Muscle layer of colon (tissue), 2 donors: ENCODE measurements around the gene TSR1.
"Not testable (repeated sequence)": the region's sequence is repeated elsewhere in the genome, so short reads cannot be mapped to it uniquely, and the experiment has no call there.

Experiments used
- H3K27ac ChIP-seq: one replicate; pipeline ENCODE4 v1.7.0; 2013; ENCODE audit warnings: low read depth, mild to moderate bottlenecking, low read length, moderate library complexity
- H3K27me3 ChIP-seq, 2 donors: one replicate each; pipeline ENCODE4 v1.7.0; 2013; ENCODE audit warnings: low read length in 2 of 2, mild to moderate bottlenecking in 2 of 2; ENCODE audit not compliant: insufficient read depth in 2 of 2, control insufficient read depth in 1 of 2
- H3K36me3 ChIP-seq: one replicate; pipeline ENCODE4 v1.7.0; 2013; ENCODE audit warnings: mild to moderate bottlenecking, low read length; ENCODE audit not compliant: insufficient read depth
- H3K4me1 ChIP-seq: one replicate; pipeline ENCODE4 v1.7.0; 2013; ENCODE audit warnings: mild to moderate bottlenecking, low read length; ENCODE audit not compliant: insufficient read depth
- H3K4me3 ChIP-seq, 2 donors: one replicate each; pipeline ENCODE4 v1.7.0; 2013; ENCODE audit warnings: low read length in 2 of 2, low read depth in 1 of 2, mild to moderate bottlenecking in 1 of 2, moderate library complexity in 1 of 2
- H3K9ac ChIP-seq: one replicate; pipeline ENCODE4 v1.7.0; 2013; ENCODE audit warnings: low read length
- H3K9me3 ChIP-seq: one replicate; pipeline ENCODE4 v1.7.0; 2013; ENCODE audit warnings: mild to moderate bottlenecking, low read length
- donor health status: abdominal sarcoma.
- donor health status: Adenocarcinoma of cecum.

Gene TSR1

GRCh38 chr17:2323629-2324314 lies 12.5 kb downstream of the TSR1 start:
- no peak overlapping the region for H3K27ac ChIP-seq
- peaks cover 40% of the 10 kb centered on the region for H3K36me3 ChIP-seq
- H3K27me3 ChIP-seq = no peaks in the 10 kb centered on the region
- no peaks in the 10 kb centered on the region for H3K9me3 ChIP-seq
- no peaks in the 10 kb centered on the region for H3K4me1 ChIP-seq
- no peak overlapping the region for H3K4me3 ChIP-seq
- no peak overlapping the region for H3K9ac ChIP-seq

GRCh38 chr17:2321399-2321798 lies 14.9 kb downstream of the TSR1 start:
- Histone ChIP-seq H3K27me3 (no peaks in the 10 kb centered on the region), H3K9me3 (no peaks in the 10 kb centered on the region), H3K4me3 (no peak overlapping the region), H3K27ac (no peak overlapping the region), H3K9ac (no peak overlapping the region), H3K4me1 (no peaks in the 10 kb centered on the region), H3K36me3 (peaks cover 34% of the 10 kb centered on the region)

GRCh38 chr17:2319051-2319450 lies 17.2 kb downstream of the TSR1 start:
- Histone ChIP-seq H3K9ac (no peak overlapping the region), H3K27me3 (no peaks in the 10 kb centered on the region), H3K4me1 (no peaks in the 10 kb centered on the region), H3K36me3 (peaks cover 13% of the 10 kb centered on the region), H3K27ac (no peak overlapping the region), H3K9me3 (no peaks in the 10 kb centered on the region), H3K4me3 (no peak overlapping the region)

GRCh38 chr17:2317796-2318195 lies 18.5 kb downstream of the TSR1 start:
- no peak overlapping the region for H3K9ac ChIP-seq
- H3K36me3 ChIP-seq = peaks cover under 1% of the 10 kb centered on the region
- H3K9me3 ChIP-seq = no peaks in the 10 kb centered on the region
- H3K27ac ChIP-seq = no peak overlapping the region
- H3K4me3 ChIP-seq = no peak overlapping the region
- no peaks in the 10 kb centered on the region for H3K27me3 ChIP-seq
- no peaks in the 10 kb centered on the region for H3K4me1 ChIP-seq

- not testable (repeated sequence) for H3K27me3 ChIP-seq, H3K36me3 ChIP-seq
Measured at GRCh38 chr17:2316916-2317205, 19.4 kb downstream of the TSR1 start.

GRCh38 chr17:2312736-2313135 lies 23.5 kb downstream of the TSR1 start:
- Histone ChIP-seq H3K9me3 (no peaks in the 10 kb centered on the region), H3K4me1 (no peaks in the 10 kb centered on the region), H3K27me3 (no peaks in the 10 kb centered on the region), H3K9ac (no peak overlapping the region), H3K27ac (no peak overlapping the region), H3K4me3 (no peak overlapping the region), H3K36me3 (no peaks in the 10 kb centered on the region)

More at GRCh38 chr17:2316916-2317205, 19.4 kb downstream of the TSR1 start:
- not testable (repeated sequence) for H3K4me3 ChIP-seq, H3K9me3 ChIP-seq, H3K4me1 ChIP-seq, H3K27ac ChIP-seq, H3K9ac ChIP-seq

GRCh38 chr17:2309338-2310154 lies 26.7 kb downstream of the TSR1 start:
- Histone ChIP-seq H3K4me3 (no peak overlapping the region), H3K27ac (no peak overlapping the region), H3K9ac (no peak overlapping the region)

GRCh38 chr17:2304931-2305330 lies 31.3 kb downstream of the TSR1 start:
- Histone ChIP-seq H3K27me3 (no peaks in the 10 kb centered on the region), H3K4me3 (no peak overlapping the region), H3K9me3 (no peaks in the 10 kb centered on the region), H3K9ac (no peak overlapping the region), H3K4me1 (peaks cover 18% of the 10 kb centered on the region), H3K36me3 (peaks cover 4% of the 10 kb centered on the region), H3K27ac (no peak overlapping the region)

More at GRCh38 chr17:2309338-2310154, 26.7 kb downstream of the TSR1 start:
- Histone ChIP-seq H3K27me3 (no peaks in the 10 kb centered on the region), H3K36me3 (no peaks in the 10 kb centered on the region), H3K4me1 (no peaks in the 10 kb centered on the region), H3K9me3 (no peaks in the 10 kb centered on the region)

- H3K36me3 ChIP-seq = peaks cover 17% of the 10 kb centered on the region
- H3K4me1 ChIP-seq = peaks cover 18% of the 10 kb centered on the region
- H3K27me3 ChIP-seq = no peaks in the 10 kb centered on the region
- peak within 1 kb of the TSS; percentile 78 to 93 for H3K4me3 ChIP-seq
- peak within 1 kb of the TSS; percentile 86 for H3K9ac ChIP-seq
- peak within 1 kb of the TSS; percentile 84 for H3K27ac ChIP-seq
- no peaks in the 10 kb centered on the region for H3K9me3 ChIP-seq
Measured at GRCh38 chr17:2303204-2304188, 32.8 kb downstream of the TSR1 start, which contains the start of the genes SMG6 and SRR. TSS of gene SMG6 (minus strand) at chr17:2303785. CDS start at chr17:2303720, 65 bp downstream. TSS of gene SRR (plus strand) at chr17:2303950. CDS start at chr17:2315561, 11,611 bp downstream.

GRCh38 chr17:2302778-2303203 lies 33.5 kb downstream of the TSR1 start:
- peak overlapping the region; percentile 86 for H3K9ac ChIP-seq
- H3K36me3 ChIP-seq = peaks cover 22% of the 10 kb centered on the region
- H3K4me1 ChIP-seq = peaks cover 18% of the 10 kb centered on the region
- no peaks in the 10 kb centered on the region for H3K27me3 ChIP-seq
- peak overlapping the region; percentile 78 to 93 for H3K4me3 ChIP-seq
- H3K27ac ChIP-seq = peak overlapping the region; percentile 84
- H3K9me3 ChIP-seq = no peaks in the 10 kb centered on the region

GRCh38 chr17:2299756-2300155 lies 36.5 kb downstream of the TSR1 start:
- Histone ChIP-seq H3K27me3 (no peaks in the 10 kb centered on the region), H3K9me3 (no peaks in the 10 kb centered on the region), H3K4me1 (peaks cover 18% of the 10 kb centered on the region), H3K4me3 (no peak overlapping the region), H3K9ac (no peak overlapping the region), H3K36me3 (peaks cover 50% of the 10 kb centered on the region), H3K27ac (no peak overlapping the region)
